ENCODE results near the gene AKIP1. TPM values are rescaled to one million over a fixed set of nuclear protein-coding genes. Genes with fewer than 3 reads are reported as not detected.

AKIP1 gene
- total and polyA plus RNA-seq, 9 of the 15 experiments (the other 6 are each of a cell fraction or from before 2014, with no cell fraction given): 9.0 to 52.6 (median 36.2) TPM

GRCh38 chr11:8911029-8911823 lies at the start of gene AKIP1 (continued):
- no peak for TF ChIP-seq SIRT6 (IDR thresholded peaks at IDR 0.05; ENCODE audit: low read depth, low read length)
- TF ChIP-seq HDAC1 (IDR thresholded peaks at IDR 0.05): no peak; a peak in 1 of 4 replicates
- TF ChIP-seq TEAD2 (tag; IDR thresholded peaks at IDR 0.05): no peak
- no peak for TF ChIP-seq TCF7L2 (IDR thresholded peaks at IDR 0.05; ENCODE audit: low read depth, low read length)
- no peak for TF ChIP-seq SMARCC2 (IDR thresholded peaks at IDR 0.05; ENCODE audit: low read depth)
- TF ChIP-seq ARNT (IDR thresholded peaks at IDR 0.05): no peak
- TF ChIP-seq NR1H2 (CRISPR knock-in tag; IDR thresholded peaks at IDR 0.05): no peak
- TF ChIP-seq RCOR1 (IDR thresholded peaks at IDR 0.05; ENCODE audit: borderline replicate concordance in 1 of 2, low read depth in 2 of 2, low read length in 2 of 2): 0 out of 4 replicates have a peak, but pooled peaks of 1 of the 2 experiments have one; percentile 40
- no peak for TF ChIP-seq ETS2 (tag; IDR thresholded peaks at IDR 0.05; ENCODE audit: borderline replicate concordance, poor library complexity, severe bottlenecking)
- TF ChIP-seq, protein P1, sequence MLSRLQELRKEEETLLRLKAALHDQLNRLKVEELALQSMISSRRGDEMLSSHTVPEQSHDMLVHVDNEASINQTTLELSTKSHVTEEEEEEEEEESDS (CRISPR knock-in tag; IDR thresholded peaks at IDR 0.05): no peak
- TF ChIP-seq RFX7 (CRISPR knock-in tag; IDR thresholded peaks at IDR 0.05): no peak
- no peak for TF ChIP-seq ZNF79 (CRISPR knock-in tag; IDR thresholded peaks at IDR 0.05; ENCODE audit: low read depth)
- TF ChIP-seq SAFB (IDR thresholded peaks at IDR 0.05; ENCODE audit: borderline replicate concordance, low read depth, low read length): no peak
- TF ChIP-seq GABPB1 (CRISPR knock-in tag; IDR thresholded peaks at IDR 0.05): no peak; the same call in 1 of the 2 replicates
- TF ChIP-seq CHAMP1 (IDR thresholded peaks at IDR 0.05): no peak
- TF ChIP-seq ZNF274 (IDR thresholded peaks at IDR 0.05; ENCODE audit: borderline replicate concordance, low read depth, low read length): no peak
- TF ChIP-seq CREM (IDR thresholded peaks at IDR 0.05; ENCODE audit: low read depth): no peak; the same call in 1 of the 2 replicates
- TF ChIP-seq HNRNPLL (IDR thresholded peaks at IDR 0.05; ENCODE audit: low read depth, low read length, poor library complexity, severe bottlenecking): peak; percentile 94
- no peak for TF ChIP-seq NR2C2 (CRISPR knock-in tag; IDR thresholded peaks at IDR 0.05)
- TF ChIP-seq NR2C2 (tag; IDR thresholded peaks at IDR 0.05): peak; percentile 63
- TF ChIP-seq GTF2E2 (tag; IDR thresholded peaks at IDR 0.05): no peak
- TF ChIP-seq ZNF778 (CRISPR knock-in tag; IDR thresholded peaks at IDR 0.05): no peak
- TF ChIP-seq RFX5 (IDR thresholded peaks at IDR 0.05; ENCODE audit: low read depth, low read length): no peak
- TF ChIP-seq, protein P2, sequence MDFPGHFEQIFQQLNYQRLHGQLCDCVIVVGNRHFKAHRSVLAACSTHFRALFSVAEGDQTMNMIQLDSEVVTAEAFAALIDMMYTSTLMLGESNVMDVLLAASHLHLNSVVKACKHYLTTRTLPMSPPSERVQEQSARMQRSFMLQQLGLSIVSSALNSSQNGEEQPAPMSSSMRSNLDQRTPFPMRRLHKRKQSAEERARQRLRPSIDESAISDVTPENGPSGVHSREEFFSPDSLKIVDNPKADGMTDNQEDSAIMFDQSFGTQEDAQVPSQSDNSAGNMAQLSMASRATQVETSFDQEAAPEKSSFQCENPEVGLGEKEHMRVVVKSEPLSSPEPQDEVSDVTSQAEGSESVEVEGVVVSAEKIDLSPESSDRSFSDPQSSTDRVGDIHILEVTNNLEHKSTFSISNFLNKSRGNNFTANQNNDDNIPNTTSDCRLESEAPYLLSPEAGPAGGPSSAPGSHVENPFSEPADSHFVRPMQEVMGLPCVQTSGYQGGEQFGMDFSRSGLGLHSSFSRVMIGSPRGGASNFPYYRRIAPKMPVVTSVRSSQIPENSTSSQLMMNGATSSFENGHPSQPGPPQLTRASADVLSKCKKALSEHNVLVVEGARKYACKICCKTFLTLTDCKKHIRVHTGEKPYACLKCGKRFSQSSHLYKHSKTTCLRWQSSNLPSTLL (IDR thresholded peaks at IDR 0.05): no peak
- no peak for TF ChIP-seq CBX2 (IDR thresholded peaks at IDR 0.05; ENCODE audit: insufficient read depth, low read length, poor library complexity, severe bottlenecking)
